ENCODE data around the gene TBC1D22A. TPM values are rescaled to one million over a fixed set of nuclear protein-coding genes. Genes with fewer than 3 reads are reported as not detected.

The TBC1D22A gene
- total RNA-seq, 3 donors from 2014 or later: 29.8 to 31.1 (median 29.9) TPM

DNA sequence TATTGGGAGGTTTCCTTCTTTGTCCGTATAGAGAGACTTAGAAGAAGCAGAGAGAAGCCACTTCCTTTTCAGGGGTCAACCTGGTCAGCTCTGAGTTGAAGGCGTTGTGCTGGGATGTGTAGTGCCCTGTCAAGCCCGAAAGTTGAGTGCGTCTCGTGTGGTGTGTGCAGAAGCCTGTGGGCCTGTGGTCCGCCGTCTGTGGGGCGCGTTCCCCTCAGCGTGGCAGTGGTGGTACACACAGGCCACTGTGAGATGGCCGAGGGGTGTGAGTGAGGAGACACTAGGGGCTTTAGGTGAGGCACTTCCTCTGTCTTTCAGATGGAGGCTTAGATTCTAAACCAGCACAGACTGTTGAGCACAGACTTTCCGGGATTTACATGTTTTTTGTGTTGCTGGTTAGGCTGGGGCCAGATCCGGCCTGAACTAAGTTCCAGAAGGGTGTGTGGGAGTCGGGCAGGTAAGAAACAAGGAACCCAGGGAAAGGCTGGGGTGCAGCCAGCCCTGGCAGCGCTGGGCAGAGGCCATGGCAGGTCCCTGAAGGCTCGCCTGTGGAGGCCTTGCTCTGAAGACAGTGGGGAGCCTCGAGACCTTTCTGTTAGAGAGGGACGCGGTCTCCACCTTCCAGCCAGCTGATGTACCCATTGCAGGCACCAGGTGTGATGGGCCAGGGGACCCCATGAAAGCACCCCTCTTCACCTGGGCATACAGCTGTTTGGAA, 194.2 kb downstream of the TBC1D22A start:
- H3K9me3 Mint-ChIP-seq: no peaks in the 10 kb centered on the region
- H3K4me3 Mint-ChIP-seq: no peak overlapping the region
- H3K4me1 Mint-ChIP-seq (ENCODE audit: low read depth): peaks cover 10% of the 10 kb centered on the region
- no peak for DNase-seq
- H3K27me3 Mint-ChIP-seq (ENCODE audit: low read depth): no peaks in the 10 kb centered on the region
- H3K36me3 Mint-ChIP-seq (ENCODE audit: insufficient read depth): peaks cover 13% of the 10 kb centered on the region
- no peak for ATAC-seq

DNA sequence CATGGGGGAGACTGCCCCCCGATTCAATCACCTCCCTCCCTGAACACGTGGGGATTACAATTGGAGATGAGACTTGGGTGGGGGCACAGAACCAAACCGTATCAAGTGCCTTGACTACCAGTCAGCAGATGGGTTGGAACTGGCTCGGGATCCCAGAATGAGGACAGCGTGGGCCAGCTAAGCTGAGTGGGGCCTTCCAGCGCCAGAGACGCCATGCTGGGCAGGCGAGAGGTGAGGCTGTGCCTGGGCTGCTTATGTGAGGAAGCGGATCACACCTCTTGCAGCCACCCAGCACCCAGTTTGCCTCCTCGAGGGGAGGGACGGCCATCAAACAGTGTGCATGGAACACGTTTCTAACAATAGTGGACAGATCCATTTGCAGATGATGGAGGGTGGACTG, 195.1 kb downstream of the TBC1D22A start:
- ATAC-seq: no peak
- DNase-seq: no peak
- Mint-ChIP-seq H3K27me3 (ENCODE audit: low read depth) (no peaks in the 10 kb centered on the region), H3K9me3 (no peaks in the 10 kb centered on the region), H3K4me1 (ENCODE audit: low read depth) (peaks cover 11% of the 10 kb centered on the region), H3K36me3 (ENCODE audit: insufficient read depth) (peaks cover 12% of the 10 kb centered on the region), H3K4me3 (no peak overlapping the region)

DNA sequence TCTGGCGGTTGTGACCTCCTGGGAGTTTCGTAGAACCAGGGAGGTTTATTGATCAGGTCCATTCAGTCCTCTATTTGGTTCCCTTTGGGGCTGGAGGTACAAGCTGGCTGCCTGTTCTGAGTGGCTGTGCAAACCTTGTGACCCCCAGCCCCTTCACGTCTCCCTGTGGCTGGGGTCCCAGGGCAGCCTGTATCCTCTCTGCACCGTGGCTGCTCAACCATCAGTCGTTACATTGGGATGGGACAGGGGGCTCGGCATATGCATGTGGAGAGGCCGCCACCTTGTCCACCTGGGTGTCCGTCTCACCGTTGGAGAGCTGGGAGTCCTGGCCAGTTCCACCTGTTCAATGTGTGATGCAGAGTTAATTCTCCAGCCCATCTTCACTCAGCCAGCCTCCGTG, 195.7 kb downstream of the TBC1D22A start:
- peaks cover 12% of the 10 kb centered on the region for H3K36me3 Mint-ChIP-seq (ENCODE audit: insufficient read depth)
- H3K4me1 Mint-ChIP-seq (ENCODE audit: low read depth): peaks cover 8% of the 10 kb centered on the region
- no peaks in the 10 kb centered on the region for H3K9me3 Mint-ChIP-seq

DNA sequence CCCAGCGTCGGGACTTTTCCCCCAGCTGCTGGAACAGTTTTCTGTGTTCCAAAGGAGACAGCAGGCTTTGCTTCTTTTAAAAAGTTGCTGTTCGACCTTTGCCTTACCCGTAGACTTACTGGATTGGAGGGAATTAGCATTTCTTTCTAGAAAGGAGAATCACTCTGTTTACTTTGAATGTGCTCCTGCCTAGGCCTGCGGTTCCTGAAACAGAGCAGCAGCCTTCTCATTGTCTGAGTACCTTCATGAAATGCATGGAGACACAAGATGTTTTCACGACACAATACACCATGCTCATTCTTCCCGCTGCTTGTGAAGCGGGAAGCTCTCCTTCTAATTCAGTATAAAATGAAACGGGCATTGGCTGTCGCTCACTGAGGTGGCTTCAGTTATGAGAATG, 196.2 kb downstream of the TBC1D22A start:
- no peaks in the 10 kb centered on the region for H3K9me3 Mint-ChIP-seq
- H3K36me3 Mint-ChIP-seq (ENCODE audit: insufficient read depth): peaks cover 12% of the 10 kb centered on the region
- H3K4me1 Mint-ChIP-seq (ENCODE audit: low read depth): peaks cover 8% of the 10 kb centered on the region
- no peak overlapping the region for H3K4me3 Mint-ChIP-seq
- no peaks in the 10 kb centered on the region for H3K27me3 Mint-ChIP-seq (ENCODE audit: low read depth)
- no peak for DNase-seq
- no peak for ATAC-seq

More for the DNA sequence above, 195.7 kb downstream of the TBC1D22A start:
- H3K27me3 Mint-ChIP-seq (ENCODE audit: low read depth): no peaks in the 10 kb centered on the region
- H3K4me3 Mint-ChIP-seq: no peak overlapping the region
- ATAC-seq: no peak
- DNase-seq: no peak

DNA sequence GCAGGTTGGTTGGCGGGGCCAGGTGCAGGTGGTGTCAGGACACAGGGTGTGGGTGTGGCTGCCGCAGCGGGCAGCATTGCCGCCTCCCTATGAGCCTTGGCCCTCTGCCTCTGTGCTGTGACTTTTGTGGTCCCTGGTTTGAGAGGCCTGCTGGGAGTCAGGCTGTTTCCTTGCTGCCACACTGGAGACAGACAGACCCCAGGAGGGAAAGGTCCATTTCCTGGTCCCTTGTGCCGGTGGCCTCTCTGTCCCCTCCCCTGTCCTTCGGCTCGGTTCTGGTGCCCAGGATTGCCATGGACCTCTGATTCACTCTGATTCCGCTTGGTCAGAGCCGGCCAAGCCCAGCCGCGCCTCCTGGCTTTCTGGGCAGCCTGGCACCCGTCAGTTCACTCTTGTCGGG, 196.9 kb downstream of the TBC1D22A start:
- H3K9me3 Mint-ChIP-seq: no peaks in the 10 kb centered on the region

DNA sequence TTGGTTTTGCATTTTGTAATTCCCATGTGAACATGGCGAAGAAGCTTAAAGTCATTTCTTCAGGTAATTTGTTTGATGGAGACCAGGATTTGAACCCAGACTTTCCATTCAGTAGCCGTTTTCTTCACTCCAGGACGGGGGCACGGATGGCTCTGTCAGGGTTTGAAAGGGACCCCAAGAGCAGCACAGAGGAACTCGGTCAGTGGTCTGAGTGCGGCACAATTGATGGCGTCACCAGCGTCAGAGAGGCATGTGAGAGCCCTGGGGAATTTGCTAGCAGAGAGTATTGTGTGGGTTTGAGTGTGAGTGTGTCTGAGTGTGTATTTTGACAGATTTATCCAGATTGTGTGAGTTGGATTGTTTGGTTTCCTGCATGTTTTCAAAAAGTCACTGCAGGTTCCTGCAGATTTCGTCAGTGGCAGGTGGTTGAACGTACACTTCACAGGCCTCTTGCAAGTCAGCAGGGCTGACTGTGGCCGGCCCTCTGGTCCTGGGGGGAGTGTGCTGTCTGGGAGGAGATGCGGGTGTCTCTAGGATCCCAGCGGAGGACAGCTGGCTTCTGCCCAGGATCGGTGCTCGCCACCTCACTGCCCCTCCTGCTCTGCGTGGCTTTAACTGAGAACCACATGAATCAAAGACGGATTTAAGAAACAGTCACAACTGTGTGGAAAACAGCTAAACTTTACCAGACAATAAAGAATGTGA, 199.3 kb downstream of the TBC1D22A start:
- no peak for ATAC-seq
- Mint-ChIP-seq H3K4me1 (ENCODE audit: low read depth) (peaks cover 11% of the 10 kb centered on the region), H3K27me3 (ENCODE audit: low read depth) (no peaks in the 10 kb centered on the region), H3K9me3 (no peaks in the 10 kb centered on the region), H3K4me3 (no peak overlapping the region), H3K36me3 (ENCODE audit: insufficient read depth) (peaks cover 12% of the 10 kb centered on the region)
- DNase-seq: no peak

More for the DNA sequence above, 196.9 kb downstream of the TBC1D22A start:
- H3K27me3 Mint-ChIP-seq (ENCODE audit: low read depth): no peaks in the 10 kb centered on the region
- no peak for DNase-seq
- no peak for ATAC-seq
- no peak overlapping the region for H3K4me3 Mint-ChIP-seq
- H3K4me1 Mint-ChIP-seq (ENCODE audit: low read depth): peaks cover 8% of the 10 kb centered on the region
- peaks cover 12% of the 10 kb centered on the region for H3K36me3 Mint-ChIP-seq (ENCODE audit: insufficient read depth)

DNA sequence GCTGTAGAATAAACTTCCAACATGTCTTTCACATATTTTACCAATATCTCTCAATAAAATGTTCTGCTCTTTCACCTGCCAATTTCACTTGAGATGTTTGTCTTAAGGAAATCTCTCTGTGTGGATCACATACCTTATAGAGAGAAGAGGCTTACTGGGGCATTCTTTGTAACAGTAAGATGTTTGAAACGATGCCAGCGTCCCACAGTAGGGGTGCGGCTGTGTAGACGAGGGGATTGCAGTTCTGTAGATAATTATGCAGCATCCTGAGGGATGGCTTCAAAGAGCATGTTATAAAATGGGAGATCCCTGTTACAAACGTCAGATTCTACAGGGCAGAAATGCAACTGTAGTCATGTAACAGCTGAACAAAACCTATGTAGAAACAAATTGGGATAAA, 200.0 kb downstream of the TBC1D22A start:
- Mint-ChIP-seq H3K4me1 (ENCODE audit: low read depth) (peaks cover 15% of the 10 kb centered on the region), H3K27me3 (ENCODE audit: low read depth) (no peaks in the 10 kb centered on the region), H3K4me3 (no peak overlapping the region), H3K36me3 (ENCODE audit: insufficient read depth) (peaks cover 10% of the 10 kb centered on the region), H3K9me3 (no peaks in the 10 kb centered on the region)
- DNase-seq (no peak), ATAC-seq (no peak)

DNA sequence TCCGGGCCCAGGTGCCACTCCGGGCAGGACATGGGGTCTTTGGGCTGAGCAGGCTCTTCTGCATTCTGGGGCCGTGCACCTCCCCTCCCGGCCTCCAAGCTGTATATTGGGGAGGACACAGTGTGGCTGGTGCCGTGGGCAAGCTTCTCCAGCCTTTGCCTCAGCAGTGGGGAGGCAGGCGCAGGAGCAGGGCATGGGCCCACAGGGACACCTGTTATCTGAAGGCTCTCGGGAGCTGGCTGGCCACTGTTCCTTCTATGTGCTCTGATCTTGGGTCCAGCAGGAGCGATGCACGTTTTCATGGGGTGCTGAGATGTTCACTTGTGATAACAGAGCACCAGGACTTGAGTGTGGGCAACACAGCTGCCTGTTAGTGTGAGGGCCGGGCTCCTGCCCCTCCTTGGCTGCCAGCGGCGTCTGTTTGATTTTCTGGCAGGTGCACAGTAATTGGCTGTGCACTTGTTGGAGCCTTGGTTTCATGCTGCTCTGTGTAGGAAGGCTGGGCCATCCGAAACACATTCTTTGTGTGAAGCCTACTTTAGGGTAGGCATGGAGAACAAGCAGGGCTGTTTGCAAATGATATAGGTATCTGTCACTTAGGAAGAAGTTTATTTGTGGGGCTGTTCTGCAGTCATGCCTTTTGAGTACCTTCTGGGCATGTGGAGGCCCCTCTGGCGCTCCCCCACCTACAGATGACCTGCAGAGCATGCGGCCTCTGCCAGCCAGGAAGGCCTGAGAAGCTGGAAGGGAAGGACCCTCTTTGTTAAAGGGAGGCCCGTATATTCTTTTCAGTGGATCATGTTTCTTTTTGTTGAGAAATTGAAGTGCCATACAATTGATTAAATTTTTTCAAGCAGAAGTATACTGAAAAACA, 201.5 kb downstream of the TBC1D22A start:
- ATAC-seq: no peak
- no peaks in the 10 kb centered on the region for H3K27me3 Mint-ChIP-seq (ENCODE audit: low read depth)
- H3K4me3 Mint-ChIP-seq: no peak overlapping the region
- peaks cover 19% of the 10 kb centered on the region for H3K4me1 Mint-ChIP-seq (ENCODE audit: low read depth)
- peaks cover 10% of the 10 kb centered on the region for H3K36me3 Mint-ChIP-seq (ENCODE audit: insufficient read depth)
- no peak for DNase-seq
- H3K9me3 Mint-ChIP-seq: no peaks in the 10 kb centered on the region

DNA sequence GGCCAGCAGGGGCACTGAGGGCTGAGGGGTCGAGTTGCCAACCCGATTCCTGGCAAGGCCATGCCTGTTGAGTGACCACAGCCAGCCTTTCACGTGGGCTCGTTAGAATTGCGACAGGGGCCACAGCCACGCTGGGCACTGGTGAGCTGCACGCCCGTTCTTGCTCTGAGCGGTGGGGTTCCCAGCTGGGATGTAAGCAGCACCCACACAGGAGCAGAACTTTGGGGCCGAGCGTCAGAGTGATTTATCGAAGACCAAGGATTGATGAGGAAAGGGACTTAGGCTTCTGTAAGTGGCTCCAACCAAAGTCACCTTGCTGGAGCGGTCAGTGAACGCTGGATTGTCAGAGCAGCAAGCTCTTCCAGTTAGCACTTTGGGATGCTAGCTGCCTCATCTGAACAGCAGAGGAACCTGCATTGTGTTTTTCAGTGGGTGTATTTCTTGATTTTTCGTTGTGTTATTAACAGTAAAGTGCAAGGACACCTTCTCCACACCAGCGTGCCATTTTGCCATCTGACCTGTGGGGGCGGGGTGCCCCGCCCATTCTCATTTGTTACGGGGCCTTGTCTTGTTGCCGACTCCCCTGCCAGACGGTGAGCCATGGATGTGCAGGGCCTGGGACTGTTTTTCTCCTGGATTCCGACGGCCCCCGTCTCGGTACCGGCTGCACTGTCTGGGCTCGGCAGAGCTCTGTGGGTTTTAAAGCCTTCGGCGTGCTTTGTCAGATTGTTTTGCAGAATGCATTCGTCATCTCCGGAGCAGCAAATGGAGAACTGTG, 202.5 kb downstream of the TBC1D22A start:
- Mint-ChIP-seq H3K9me3 (no peaks in the 10 kb centered on the region), H3K36me3 (ENCODE audit: insufficient read depth) (peaks cover 10% of the 10 kb centered on the region), H3K27me3 (ENCODE audit: low read depth) (no peaks in the 10 kb centered on the region), H3K4me1 (ENCODE audit: low read depth) (peaks cover 29% of the 10 kb centered on the region), H3K4me3 (no peak overlapping the region)
- no peak for DNase-seq
- no peak for ATAC-seq

DNA sequence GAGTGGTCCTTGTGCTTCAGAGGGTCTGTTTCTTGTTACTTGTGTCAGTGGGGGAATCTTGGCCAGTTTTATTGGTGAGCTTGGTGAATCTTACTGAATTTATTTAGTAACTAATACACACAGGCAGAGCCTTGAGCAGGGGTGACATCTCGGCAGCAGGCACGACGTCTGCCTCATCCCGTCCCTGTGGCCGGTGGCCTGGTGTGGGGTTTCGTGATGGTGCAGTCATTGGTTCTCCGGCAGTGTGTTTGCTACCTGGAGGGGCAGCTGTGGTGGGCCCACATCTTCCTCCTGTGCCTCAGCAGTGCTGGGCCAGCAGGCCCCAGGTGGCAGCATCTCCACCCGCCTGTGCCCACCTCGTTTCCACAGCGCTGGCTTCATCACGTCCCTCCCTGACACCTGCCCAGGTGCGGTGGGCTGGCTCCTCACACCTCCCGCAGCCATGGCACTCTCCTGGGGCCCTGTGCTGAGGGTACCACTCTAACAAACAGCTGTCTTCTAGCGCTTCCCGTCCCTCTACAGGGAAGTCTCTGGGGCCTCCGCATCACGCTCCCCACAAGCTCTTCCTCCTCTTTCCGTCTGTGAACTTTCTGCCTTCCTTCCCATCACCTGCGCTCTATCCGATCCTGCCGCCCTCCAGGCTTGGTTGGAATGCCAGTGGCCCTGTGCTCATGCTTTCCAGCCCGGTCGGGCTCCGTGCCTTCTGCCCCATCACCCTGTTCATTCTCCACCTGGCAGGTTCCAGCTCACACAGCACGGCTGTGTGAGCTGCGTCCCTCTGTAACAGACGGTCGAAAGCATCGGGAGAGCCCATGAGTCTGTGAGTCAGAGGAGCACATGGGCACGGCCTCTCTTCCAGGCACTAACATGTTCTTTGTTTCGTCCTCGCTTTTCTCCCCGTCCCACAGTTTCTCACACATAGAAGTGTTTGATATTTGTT, 203.4 kb downstream of the TBC1D22A start:
- H3K27me3 Mint-ChIP-seq (ENCODE audit: low read depth): no peaks in the 10 kb centered on the region
- ATAC-seq (no peak), DNase-seq (no peak)
- peaks cover 14% of the 10 kb centered on the region for H3K36me3 Mint-ChIP-seq (ENCODE audit: insufficient read depth)
- H3K9me3 Mint-ChIP-seq: no peaks in the 10 kb centered on the region
- H3K4me3 Mint-ChIP-seq: no peak overlapping the region
- peaks cover 34% of the 10 kb centered on the region for H3K4me1 Mint-ChIP-seq (ENCODE audit: low read depth)

DNA sequence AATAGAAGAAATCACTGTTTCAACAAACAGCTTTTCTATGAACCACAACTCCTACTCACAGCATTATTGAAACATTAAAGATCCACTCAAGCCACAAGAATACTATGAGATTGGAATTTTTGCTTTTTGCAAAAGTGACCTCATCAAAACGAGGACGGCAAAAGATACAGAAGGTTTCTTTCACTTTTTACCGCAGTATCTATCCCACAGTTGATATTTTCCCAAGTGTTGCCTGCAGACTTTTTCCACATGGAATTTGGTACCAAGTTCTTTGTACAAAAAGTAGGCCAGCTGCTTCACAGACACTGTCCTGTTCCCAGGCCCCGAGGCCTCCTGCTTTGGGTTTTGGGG, 204.0 kb downstream of the TBC1D22A start:
- H3K4me1 Mint-ChIP-seq (ENCODE audit: low read depth): peaks cover 33% of the 10 kb centered on the region
- ATAC-seq: no peak
- H3K27me3 Mint-ChIP-seq (ENCODE audit: low read depth): no peaks in the 10 kb centered on the region
- DNase-seq: no peak
- no peak overlapping the region for H3K4me3 Mint-ChIP-seq
- H3K9me3 Mint-ChIP-seq: no peaks in the 10 kb centered on the region
- peaks cover 13% of the 10 kb centered on the region for H3K36me3 Mint-ChIP-seq (ENCODE audit: insufficient read depth)

DNA sequence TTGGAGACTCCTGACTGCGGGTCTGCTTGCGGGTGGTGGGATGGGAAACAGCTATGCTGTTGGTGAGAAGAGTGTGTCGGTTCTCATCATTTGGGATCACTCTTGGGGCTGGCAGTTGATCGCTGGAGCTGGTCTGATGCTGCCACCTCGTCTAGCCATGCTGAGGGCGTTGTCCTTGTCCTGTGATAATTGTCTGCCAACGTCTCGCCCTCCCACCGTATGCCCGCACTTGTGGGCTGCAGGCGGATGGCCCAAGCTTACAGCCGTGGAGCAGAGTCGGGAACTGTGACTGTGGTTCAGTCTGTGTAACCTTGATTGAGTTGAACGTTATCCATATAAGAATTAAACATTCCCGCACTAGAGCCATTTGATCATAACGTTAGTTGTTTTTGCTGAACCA, 204.4 kb downstream of the TBC1D22A start:
- H3K36me3 Mint-ChIP-seq (ENCODE audit: insufficient read depth): peaks cover 11% of the 10 kb centered on the region
- H3K4me3 Mint-ChIP-seq: no peak overlapping the region
- H3K27me3 Mint-ChIP-seq (ENCODE audit: low read depth): no peaks in the 10 kb centered on the region
- DNase-seq: no peak
- H3K4me1 Mint-ChIP-seq (ENCODE audit: low read depth): peaks cover 30% of the 10 kb centered on the region
- no peaks in the 10 kb centered on the region for H3K9me3 Mint-ChIP-seq
- ATAC-seq: no peak

Measured in activated T-cell treated with anti-CD3 and anti-CD28 coated beads, Interleukin-2, amount 50 U/mL, for 4 hours (primary cell).